Placental pericyte (primary cell): ENCODE data around the gene LRWD1. TPM values are rescaled to one million over a fixed set of nuclear protein-coding genes. Genes with fewer than 3 reads are reported as not detected.

ENCODE experiments used
- total RNA-seq: library from RNA; depleted of rRNA; stranded (reverse); fragments of >200 nt; gene quantifications from 2 replicates; pipeline ENCODE4 v1.2.3, GENCODE V29; 2012

LRWD1 gene
- total RNA-seq: 26.9 and 44.8 TPM in 2 replicates

DNA sequence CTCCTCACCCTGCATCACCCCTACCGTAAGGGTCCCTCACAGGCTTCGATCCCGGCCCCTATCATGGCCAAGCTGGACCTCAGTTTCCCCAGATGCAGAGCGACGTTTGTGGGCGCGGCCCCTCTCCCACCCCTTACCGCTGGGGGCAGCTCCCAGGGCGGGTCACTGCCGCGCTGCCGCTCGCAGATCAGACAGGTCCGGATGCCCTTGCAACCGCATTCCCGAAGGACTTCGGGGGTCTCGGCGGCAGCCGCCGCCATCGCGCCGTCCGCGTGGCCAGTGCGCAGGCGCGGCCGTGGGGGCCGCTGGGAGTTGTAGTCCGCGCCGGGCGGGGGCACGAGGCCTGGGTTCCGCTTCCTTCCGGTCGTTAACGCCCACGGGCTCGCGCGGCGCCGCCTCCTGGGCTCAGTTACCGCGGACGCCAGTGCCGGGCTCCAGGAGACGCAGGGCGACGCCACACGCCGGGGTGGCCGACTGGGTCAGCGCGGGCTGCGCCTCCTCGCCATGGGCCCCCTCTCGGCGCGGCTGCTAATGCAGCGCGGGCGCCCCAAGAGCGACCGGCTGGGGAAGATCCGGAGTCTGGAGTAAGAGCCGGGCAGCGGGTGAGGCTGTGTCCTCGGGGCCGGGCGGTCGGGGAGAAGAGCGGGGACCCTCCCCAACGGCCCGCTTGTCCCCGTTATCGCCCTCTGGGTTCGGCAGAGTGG lies at the start of gene LRWD1, which contains the start of gene ALKBH4:
Gene LRWD1, plus strand, starts transcription at position 408 of the 704 bp plus-strand sequence. Its CDS starts 97 bp downstream, at position 505.
Gene ALKBH4, minus strand, starts transcription at position 287 of the 704 bp plus-strand sequence. Its CDS starts 27 bp downstream, at position 260.

DNA sequence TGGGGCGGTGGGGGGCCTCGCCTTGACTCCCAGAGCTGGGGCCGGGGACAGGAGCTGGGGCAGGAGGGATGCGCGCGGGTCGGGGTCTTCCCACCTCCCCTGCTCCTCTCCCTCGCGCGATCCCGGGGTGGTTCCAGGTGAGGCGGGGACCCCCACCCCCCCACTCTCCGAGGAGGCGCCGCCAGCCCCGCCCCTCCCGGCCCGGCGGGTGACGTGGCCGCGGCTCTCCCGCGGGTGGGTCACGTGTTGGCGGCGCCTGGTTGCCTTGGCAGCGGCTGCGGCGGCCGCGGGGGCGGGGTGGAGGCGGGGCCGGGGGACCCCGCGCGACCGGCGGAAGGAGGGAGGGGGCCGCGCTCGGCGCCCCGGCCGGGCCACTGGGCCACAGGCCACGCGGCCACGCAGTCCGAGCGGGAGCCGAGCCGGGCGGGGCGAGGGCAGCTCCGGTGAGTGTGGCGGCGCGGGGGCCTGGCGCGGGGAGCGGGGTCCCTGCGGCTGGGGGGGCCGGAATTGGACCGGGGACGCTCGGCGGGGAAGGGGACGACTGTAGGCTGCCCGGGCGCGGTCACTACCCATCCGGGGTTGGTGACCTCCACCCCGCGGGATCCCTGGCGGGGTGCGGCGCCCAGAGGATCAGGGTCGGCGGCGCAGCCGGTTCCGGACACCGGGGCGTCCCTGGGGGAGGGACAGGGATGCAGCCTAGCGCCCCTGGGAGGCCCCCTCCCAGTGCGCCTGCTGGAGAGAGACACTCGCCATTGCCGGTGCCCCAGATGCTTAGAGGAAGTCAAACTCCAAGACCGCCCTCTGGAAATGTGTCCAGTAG lies 31.4 kb upstream of the LRWD1 start, which contains the start of gene ORAI2:
Gene ORAI2, plus strand, starts transcription at position 357 of the 820 bp plus-strand sequence. CDS start 5,382 bp downstream, outside the sequence.

DNA sequence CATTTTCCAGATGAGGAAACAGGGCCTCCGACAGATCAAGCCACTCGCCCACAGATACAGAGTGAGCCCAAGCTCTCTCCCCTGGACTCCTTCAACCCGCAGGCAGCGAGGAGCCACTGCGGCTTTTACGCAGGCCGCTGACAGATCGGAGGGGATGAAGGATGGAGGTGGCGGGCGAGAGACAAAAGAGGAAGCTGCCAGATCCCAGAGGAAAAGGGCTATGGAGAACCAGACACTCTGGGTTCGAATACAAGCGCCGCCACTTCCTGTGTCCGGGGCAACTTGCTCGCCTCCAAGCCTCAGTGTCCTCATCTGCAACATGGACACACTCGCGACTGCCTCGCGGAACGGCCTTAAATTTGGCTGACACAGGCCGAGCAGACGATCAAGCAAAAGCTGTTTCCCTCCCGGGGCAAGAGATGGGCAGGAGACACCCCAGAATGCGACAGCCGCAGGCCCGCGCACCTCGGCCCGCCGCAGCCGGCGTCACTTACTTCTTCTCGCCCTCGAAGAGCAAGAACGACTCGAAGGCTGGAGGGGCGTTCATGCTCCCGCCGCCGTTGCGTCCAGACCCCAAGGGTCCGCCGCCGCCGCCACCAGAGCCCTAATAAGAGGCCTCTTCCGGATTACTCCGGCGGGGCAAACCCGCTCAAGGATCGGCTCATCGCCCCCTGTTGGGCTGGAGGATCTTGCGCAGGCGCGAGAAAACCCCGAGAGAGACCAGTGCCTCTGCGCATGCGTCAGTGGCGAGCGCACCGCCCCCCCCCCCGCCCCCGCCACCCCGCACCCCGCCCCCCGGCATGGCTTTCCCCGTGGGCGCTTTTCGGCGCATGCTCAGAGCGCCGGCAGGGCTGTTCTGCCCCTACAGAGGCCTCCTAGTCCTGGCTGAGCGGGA lies 13.8 kb downstream of the LRWD1 start, which contains the start of gene POLR2J:
Gene POLR2J, minus strand, starts transcription at position 609 of the 895 bp plus-strand sequence. Its CDS starts 62 bp downstream, at position 547.

DNA sequence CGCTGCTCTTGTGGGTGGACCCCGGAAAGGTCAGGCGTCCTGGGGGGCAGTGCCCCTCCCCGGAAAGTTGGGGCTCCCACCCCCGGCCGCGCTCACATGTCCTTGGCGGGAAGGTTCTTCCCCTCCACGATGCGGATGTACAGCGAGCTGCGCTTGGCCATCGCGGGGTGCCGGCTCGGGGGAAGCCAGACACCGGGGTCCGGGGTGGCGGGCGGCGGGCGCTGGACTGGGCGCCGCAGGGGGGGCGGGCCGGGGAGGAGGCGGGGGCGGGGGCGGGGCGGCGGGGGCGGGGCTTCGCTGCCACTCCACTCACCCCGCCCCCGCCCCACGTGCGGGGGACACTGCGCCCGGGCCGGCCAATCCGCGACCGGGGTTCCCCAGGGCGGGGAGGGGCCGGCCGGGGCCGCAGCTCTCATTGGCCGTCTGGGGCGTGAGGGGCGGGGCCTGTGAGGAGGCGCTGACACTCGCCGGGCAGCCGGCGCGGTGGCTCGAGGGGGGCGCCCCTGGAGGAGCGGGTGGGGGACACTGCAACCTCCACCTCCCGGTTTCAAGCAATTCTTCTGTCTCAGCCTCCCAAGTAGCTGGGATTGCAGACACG lies 52.9 kb downstream of the LRWD1 start, which contains the start of gene RASA4B:
Gene RASA4B, minus strand, starts transcription at position 228 of the 598 bp plus-strand sequence. Its CDS starts 67 bp downstream, at position 161.

Other genes with a start within 250 kb of the LRWD1 start
- gene SH2B2, start 178.1 kb upstream of the LRWD1 start, total RNA-seq: 2.0 and 2.4 TPM in 2 replicates
- gene SPDYE6, start 108.5 kb upstream of the LRWD1 start, total RNA-seq: not detected in 2 replicates
- 15.2 and 16.4 TPM in 2 replicates for gene PRKRIP1, start 68.6 kb upstream of the LRWD1 start, total RNA-seq
- gene ORAI2, start 31.4 kb upstream of the LRWD1 start, total RNA-seq: 79.9 and 94.8 TPM in 2 replicates
- gene ALKBH4, start 121 bp upstream of the LRWD1 start, total RNA-seq: 13.6 and 14.9 TPM in 2 replicates
- gene POLR2J, start 13.9 kb downstream of the LRWD1 start, total RNA-seq: 17.9 and 25.2 TPM in 2 replicates
- 0.44 and 1.4 TPM in 2 replicates for gene RASA4B, start 52.8 kb downstream of the LRWD1 start, total RNA-seq
- 1.3 and 2.1 TPM in 2 replicates for gene UPK3BL2, start 78.7 kb downstream of the LRWD1 start, total RNA-seq
- not detected in 2 replicates for gene SPDYE2, start 86.2 kb downstream of the LRWD1 start, total RNA-seq
- gene POLR2J3, start 107.6 kb downstream of the LRWD1 start, total RNA-seq: 36.1 and 48.8 TPM in 2 replicates
- 2.2 and 4.4 TPM in 2 replicates for gene RASA4, start 151.8 kb downstream of the LRWD1 start, total RNA-seq
- 9.6 and 10.5 TPM in 2 replicates for gene UPK3BL1, start 177.8 kb downstream of the LRWD1 start, total RNA-seq
- gene SPDYE2B, start 185.3 kb downstream of the LRWD1 start, total RNA-seq: not detected in 2 replicates
- gene POLR2J2, start 206.7 kb downstream of the LRWD1 start, total RNA-seq: 3.9 and 7.7 TPM in 2 replicates